PC-3 (cell line): ENCODE data around the gene MIP. TPM values are rescaled to one million over a fixed set of nuclear protein-coding genes. Genes with fewer than 3 reads are reported as not detected.

Source experiments
- ATAC-seq: fragments of 200-7000 bp; cut with Tn5 transposase; 2 replicates; pipeline ENCODE4 v1.9.1; 2020; ENCODE audit warnings: mild to moderate bottlenecking, moderate library complexity
- BruUV-seq: library from RNA; stranded (reverse); fragments of 400-500 nt; replicated peaks from 2 replicates; lab custom pipeline; 2021; lab: Mats Ljungman, UMichigan
- CTCF ChIA-PET: fragments of 300-600 bp; sonication (Branson Sonifier 250); formaldehyde crosslinking; loops from one replicate; lab custom pipeline; 2022; ENCODE audit warnings: antibody characterized with exemption; lab: Charles Lee
- POLR2A ChIA-PET: fragments of 300-600 bp; sonication (Branson Sonifier 250); formaldehyde crosslinking; loops from one replicate; lab custom pipeline; 2022; ENCODE audit warnings: antibody characterized with exemption; ENCODE audit not compliant: unreplicated experiment; lab: Charles Lee
- DNase-seq: peaks from one replicate; pipeline ENCODE4 v3.0.0-alpha.2; 2015
- H2AFZ ChIP-seq: fragments of 300-600 bp; sonication (generic); 2 replicates; pipeline ENCODE4 v1.6.0; 2016; ENCODE audit warnings: antibody characterized with exemption, low read length
- H3F3A ChIP-seq: fragments of 300-600 bp; sonication (generic); one replicate; pipeline ENCODE4 v1.6.0; 2017; ENCODE audit warnings: antibody characterized with exemption, low read length, control low read depth, mild to moderate bottlenecking; ENCODE audit not compliant: unreplicated experiment
- H3K27ac ChIP-seq: fragments of 300-600 bp; sonication (generic); 2 replicates; pipeline ENCODE4 v1.5.1; 2016; ENCODE audit warnings: mild to moderate bottlenecking, low read length
- H3K27me3 ChIP-seq: fragments of 300-600 bp; sonication (generic); 2 replicates; pipeline ENCODE4 v1.6.1; 2016; ENCODE audit warnings: low read length, mixed read lengths
- H3K36me3 ChIP-seq: fragments of 300-600 bp; sonication (generic); 2 replicates; pipeline ENCODE4 v1.6.1; 2016; ENCODE audit warnings: low read depth, mixed run types, low read length, mixed read lengths
- H3K4me1 ChIP-seq: fragments of 300-600 bp; sonication (generic); 2 replicates; pipeline ENCODE4 v1.5.1; 2016; ENCODE audit warnings: low read length; ENCODE audit not compliant: insufficient read depth
- H3K4me2 ChIP-seq: fragments of 300-600 bp; sonication (generic); 2 replicates; pipeline ENCODE4 v1.6.0; 2016; ENCODE audit warnings: low read length
- H3K4me3 ChIP-seq: fragments of 300-600 bp; sonication (generic); 2 replicates; pipeline ENCODE4 v1.5.1; 2016; ENCODE audit warnings: mild to moderate bottlenecking, low read length, mixed read lengths
- H3K79me2 ChIP-seq: fragments of 300-600 bp; sonication (generic); 2 replicates; pipeline ENCODE4 v1.6.1; 2017; ENCODE audit warnings: low read length, mixed read lengths
- H3K9ac ChIP-seq: fragments of 300-600 bp; sonication (generic); 2 replicates; pipeline ENCODE4 v1.6.0; 2016; ENCODE audit warnings: mild to moderate bottlenecking, low read length
- H3K9me2 ChIP-seq: fragments of 300-600 bp; sonication (generic); replicated peaks from 2 replicates; pipeline ENCODE4 v1.6.1; 2016; ENCODE audit warnings: mixed run types, low read length, mixed read lengths
- H3K9me3 ChIP-seq: fragments of 300-600 bp; sonication (generic); 2 replicates; pipeline ENCODE4 v1.6.1; 2016; ENCODE audit warnings: low read length, mixed read lengths
- H4K20me1 ChIP-seq: fragments of 300-600 bp; sonication (generic); 2 replicates; pipeline ENCODE4 v1.6.1; 2016; ENCODE audit warnings: low read length, mixed read lengths
- EZH2 ChIP-seq: fragments of 300-600 bp; sonication (generic); IDR thresholded peaks from one replicate; pipeline ENCODE4 v1.6.1; 2017; ENCODE audit warnings: antibody characterized with exemption, mild to moderate bottlenecking, low read length; ENCODE audit not compliant: unreplicated experiment
- EZH2phosphoT487 ChIP-seq: fragments of 300-600 bp; sonication (generic); IDR thresholded peaks from 2 replicates; pipeline ENCODE4 v1.6.1; 2018; ENCODE audit warnings: mild to moderate bottlenecking, antibody characterized with exemption, low read length, borderline replicate concordance
- intact Hi-C: fragments of 100-400 bp; cut with micrococcal nuclease; formaldehyde crosslinking; loops from 2 replicates; pipeline ENCODE4 v1.9.0; 2023
- total RNA-seq: library from RNA; depleted of rRNA; stranded (reverse); fragments of >200 nt; gene quantifications from 2 replicates; pipeline ENCODE4 v1.2.3, GENCODE V29; 2014
- TF ChIP-seq, protein P1 (sequence below): fragments of 300-600 bp; sonication (generic); conservative IDR thresholded peaks from 2 replicates; pipeline ENCODE4 v1.5.1; 2017; ENCODE audit warnings: antibody characterized with exemption, low read depth, mild to moderate bottlenecking, low read length

MIP gene
- total RNA-seq, 1 experiment from 2014 or later: not detected

- H3K9me3 ChIP-seq: no peaks in the 10 kb centered on the region
- peak overlapping the region; percentile 53 for H2AFZ ChIP-seq
- peak; percentile 88 for ATAC-seq
- no peaks in the 10 kb centered on the region for H3K79me2 ChIP-seq
- ChIA-PET POLR2A (interaction anchor here (0.5 to 1.2 kb wide), 5 partner anchors 8 to 1746 kb away, joined by 3 to 6 read pairs (median 4); partner anchors contain the start of gene STAT2), CTCF (interaction anchor here (0.6 to 1.2 kb wide), 5 partner anchors 11 to 290 kb away, joined by 3 to 15 read pairs (median 4); partner anchors contain the start of genes RBMS2 and TIMELESS)
- H3K36me3 ChIP-seq: no peaks in the 10 kb centered on the region
- no peaks in the 10 kb centered on the region for H3F3A ChIP-seq
- H3K9ac ChIP-seq: no peak overlapping the region
- H3K9me2 ChIP-seq: no peaks in the 10 kb centered on the region
- TF ChIP-seq, protein P1, sequence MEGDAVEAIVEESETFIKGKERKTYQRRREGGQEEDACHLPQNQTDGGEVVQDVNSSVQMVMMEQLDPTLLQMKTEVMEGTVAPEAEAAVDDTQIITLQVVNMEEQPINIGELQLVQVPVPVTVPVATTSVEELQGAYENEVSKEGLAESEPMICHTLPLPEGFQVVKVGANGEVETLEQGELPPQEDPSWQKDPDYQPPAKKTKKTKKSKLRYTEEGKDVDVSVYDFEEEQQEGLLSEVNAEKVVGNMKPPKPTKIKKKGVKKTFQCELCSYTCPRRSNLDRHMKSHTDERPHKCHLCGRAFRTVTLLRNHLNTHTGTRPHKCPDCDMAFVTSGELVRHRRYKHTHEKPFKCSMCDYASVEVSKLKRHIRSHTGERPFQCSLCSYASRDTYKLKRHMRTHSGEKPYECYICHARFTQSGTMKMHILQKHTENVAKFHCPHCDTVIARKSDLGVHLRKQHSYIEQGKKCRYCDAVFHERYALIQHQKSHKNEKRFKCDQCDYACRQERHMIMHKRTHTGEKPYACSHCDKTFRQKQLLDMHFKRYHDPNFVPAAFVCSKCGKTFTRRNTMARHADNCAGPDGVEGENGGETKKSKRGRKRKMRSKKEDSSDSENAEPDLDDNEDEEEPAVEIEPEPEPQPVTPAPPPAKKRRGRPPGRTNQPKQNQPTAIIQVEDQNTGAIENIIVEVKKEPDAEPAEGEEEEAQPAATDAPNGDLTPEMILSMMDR: no peak
- no peak for TF ChIP-seq EZH2phosphoT487
- no peak for TF ChIP-seq EZH2
- H3K4me2 ChIP-seq: peak overlapping the region; percentile 35
- peaks cover 11% of the 10 kb centered on the region for H3K4me1 ChIP-seq
- H4K20me1 ChIP-seq: no peaks in the 10 kb centered on the region
- H3K27ac ChIP-seq: peak overlapping the region; percentile 3; the same call in 1 of the 2 replicates
- intact Hi-C loops: loop anchor here (10.0 kb wide), 1 partner anchor 267 kb away; no protein-coding TSS in a partner anchor
- no TSS peak for BruUV-seq
- DNase-seq: peak; percentile 65
- H3K4me3 ChIP-seq: no peak overlapping the region; the same call in 1 of the 2 replicates
- no peaks in the 10 kb centered on the region for H3K27me3 ChIP-seq
These were observed 7.0 kb upstream of the MIP start for GRCh38 chr12:56461235-56462159.

DNA sequence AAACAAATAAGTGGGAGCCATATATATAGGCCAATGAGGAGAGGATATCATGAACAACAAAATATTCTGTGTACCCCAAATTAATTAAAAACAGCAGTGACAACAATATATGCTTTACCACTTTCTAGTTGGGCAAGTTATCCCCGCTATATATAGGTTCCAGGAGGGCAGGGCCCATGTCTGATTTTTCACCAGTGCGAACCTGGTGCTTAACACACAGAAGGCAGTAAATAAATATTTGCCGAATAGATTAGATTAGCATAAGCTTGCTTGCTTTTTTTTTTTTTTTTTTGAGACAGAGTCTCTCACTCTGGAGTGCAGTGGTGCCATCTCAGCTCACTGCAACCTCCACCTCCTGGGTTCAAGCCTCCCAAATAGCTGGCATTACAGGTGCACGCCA is 3.4 kb upstream of the MIP start:
- ATAC-seq: no peak
- Histone ChIP-seq H3F3A (no peaks in the 10 kb centered on the region), H3K9me2 (no peaks in the 10 kb centered on the region), H3K4me1 (peaks cover 7% of the 10 kb centered on the region), H3K79me2 (no peaks in the 10 kb centered on the region), H3K36me3 (no peaks in the 10 kb centered on the region), H4K20me1 (no peaks in the 10 kb centered on the region), H3K27me3 (no peaks in the 10 kb centered on the region), H2AFZ (no peak overlapping the region), H3K4me2 (no peak overlapping the region), H3K27ac (no peak overlapping the region), H3K9ac (no peak overlapping the region), H3K4me3 (no peak overlapping the region), H3K9me3 (no peaks in the 10 kb centered on the region)
- CTCF ChIA-PET: no interaction called here
- intact Hi-C loops: no loop called here
- no peak for DNase-seq
- BruUV-seq: no TSS peak
- TF ChIP-seq EZH2: no peak
- POLR2A ChIA-PET: no interaction called here

DNA sequence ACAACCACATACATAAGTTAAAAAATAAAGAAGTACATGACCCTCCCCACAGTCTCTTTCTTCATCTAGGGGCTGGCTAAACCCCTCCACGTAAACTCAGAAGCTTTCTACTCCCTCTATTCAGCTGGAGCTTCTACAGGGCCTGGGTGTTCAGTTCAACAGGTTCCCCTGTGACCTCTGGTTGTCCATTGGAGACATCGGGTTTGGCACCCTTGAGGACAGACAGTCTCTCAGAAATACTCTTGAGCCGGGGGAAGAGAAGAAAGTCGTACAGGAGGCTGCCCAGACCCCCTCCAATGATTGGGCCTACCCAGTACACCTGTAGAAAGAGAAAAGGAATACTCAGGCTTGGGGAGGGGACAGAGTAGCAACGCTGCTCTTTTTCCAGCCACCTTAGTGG is 3.3 kb downstream of the MIP start:
- BruUV-seq: no TSS peak
- TF ChIP-seq EZH2 (no peak), EZH2phosphoT487 (no peak)
- TF ChIP-seq, protein P1: no peak
- POLR2A ChIA-PET: interaction anchor here (0.6 kb wide), 1 partner anchor 10 kb away, joined by 18 read pairs; no protein-coding TSS in a partner anchor
- Histone ChIP-seq H3K4me2 (no peak overlapping the region), H3K9me3 (no peaks in the 10 kb centered on the region), H4K20me1 (no peaks in the 10 kb centered on the region), H3K27ac (no peak overlapping the region), H3K4me1 (peaks cover 12% of the 10 kb centered on the region), H3K36me3 (no peaks in the 10 kb centered on the region), H3F3A (no peaks in the 10 kb centered on the region), H3K9me2 (no peaks in the 10 kb centered on the region), H3K4me3 (no peak overlapping the region), H3K79me2 (peaks cover 12% of the 10 kb centered on the region), H2AFZ (no peak overlapping the region), H3K27me3 (no peaks in the 10 kb centered on the region), H3K9ac (no peak overlapping the region)
- no peak for DNase-seq
- intact Hi-C loops: no loop called here
- no peak for ATAC-seq
- CTCF ChIA-PET: interaction anchor here (0.6 to 2.1 kb wide), 2 partner anchors 10 to 160 kb away, joined by 5 to 15 read pairs; no protein-coding TSS in a partner anchor
